RWPE1 (cell line): ENCODE results near the gene SRRM2.

ENCODE experiments used
- CTCF ChIA-PET: fragments of 350-600 bp; sonication (Branson Sonifier 250); formaldehyde crosslinking; extraction: SDS; loops from one replicate; lab custom pipeline; 2021; lab: Yijun Ruan, JAX
- POLR2A ChIA-PET: fragments of 400-600 bp; formaldehyde crosslinking; extraction: SDS; loops from one replicate; lab custom pipeline; 2020; ENCODE audit warnings: antibody characterized with exemption; ENCODE audit not compliant: low non-redundant PET; lab: Yijun Ruan, JAX
- DNase-seq: peaks from one replicate; pipeline ENCODE4 v3.0.0; 2012; ENCODE audit warnings: low spot score
- H3K27ac ChIP-seq: fragments of 450-650 bp; 2 replicates; pipeline ENCODE4 v1.5.1; 2017
- CTCF ChIP-seq: fragments of 450-650 bp; conservative IDR thresholded peaks from 2 replicates; pipeline ENCODE4 v1.5.1; 2017; ENCODE audit warnings: low read depth, mild to moderate bottlenecking

The SRRM2 gene

GRCh38 chr16:2798723-2799204, 46.3 kb downstream of the SRRM2 start:
- POLR2A ChIA-PET = no interaction called here
- CTCF ChIA-PET = no interaction called here
- DNase-seq = no peak
- H3K27ac ChIP-seq = no peak overlapping the region
- no peak for TF ChIP-seq CTCF

- ChIA-PET CTCF (no interaction called here), POLR2A (no interaction called here)
- no peak for TF ChIP-seq CTCF
- no peak for DNase-seq
- H3K27ac ChIP-seq = no peak overlapping the region
These were observed 46.9 kb downstream of the SRRM2 start for GRCh38 chr16:2799205-2799858.

GRCh38 chr16:2799859-2800226, 47.4 kb downstream of the SRRM2 start:
- POLR2A ChIA-PET = no interaction called here
- no peak for TF ChIP-seq CTCF
- H3K27ac ChIP-seq = no peak overlapping the region
- DNase-seq = no peak
- CTCF ChIA-PET = interaction anchor here (0.6 to 1.1 kb wide), 2 partner anchors 69 to 80 kb away, joined by 3 to 5 read pairs; no protein-coding TSS in a partner anchor

- POLR2A ChIA-PET = no interaction called here
- CTCF ChIA-PET = interaction anchor here (0.6 kb wide), 1 partner anchor 20 kb away, joined by 3 read pairs; no protein-coding TSS in a partner anchor
- no peak for DNase-seq
These were observed 51.2 kb downstream of the SRRM2 start for GRCh38 chr16:2803545-2804195.

GRCh38 chr16:2804728-2805127, 52.3 kb downstream of the SRRM2 start:
- no peak for DNase-seq
- POLR2A ChIA-PET = no interaction called here
- CTCF ChIA-PET = no interaction called here
- no peak for TF ChIP-seq CTCF
- H3K27ac ChIP-seq = no peak overlapping the region

More at GRCh38 chr16:2803545-2804195, 51.2 kb downstream of the SRRM2 start:
- no peak overlapping the region for H3K27ac ChIP-seq
- TF ChIP-seq CTCF = no peak

- POLR2A ChIA-PET = no interaction called here
- no peak overlapping the region for H3K27ac ChIP-seq
- CTCF ChIA-PET = interaction anchor here (0.5 kb wide), 1 partner anchor 62 kb away, joined by 3 read pairs; no protein-coding TSS in a partner anchor
- DNase-seq = no peak
- TF ChIP-seq CTCF = no peak
These were observed 53.8 kb downstream of the SRRM2 start for GRCh38 chr16:2806286-2806685.
